ENCODE results near the gene CD63.

The CD63 gene

GRCh38 chr12:55739025-55739378 lies 10.2 kb upstream of the CD63 start:
- no peak for DNase-seq (ENCODE audit: low spot score)

GRCh38 chr12:55738123-55739024 lies 9.6 kb upstream of the CD63 start:
- peak; percentile 96 for DNase-seq (ENCODE audit: low spot score)

DNA sequence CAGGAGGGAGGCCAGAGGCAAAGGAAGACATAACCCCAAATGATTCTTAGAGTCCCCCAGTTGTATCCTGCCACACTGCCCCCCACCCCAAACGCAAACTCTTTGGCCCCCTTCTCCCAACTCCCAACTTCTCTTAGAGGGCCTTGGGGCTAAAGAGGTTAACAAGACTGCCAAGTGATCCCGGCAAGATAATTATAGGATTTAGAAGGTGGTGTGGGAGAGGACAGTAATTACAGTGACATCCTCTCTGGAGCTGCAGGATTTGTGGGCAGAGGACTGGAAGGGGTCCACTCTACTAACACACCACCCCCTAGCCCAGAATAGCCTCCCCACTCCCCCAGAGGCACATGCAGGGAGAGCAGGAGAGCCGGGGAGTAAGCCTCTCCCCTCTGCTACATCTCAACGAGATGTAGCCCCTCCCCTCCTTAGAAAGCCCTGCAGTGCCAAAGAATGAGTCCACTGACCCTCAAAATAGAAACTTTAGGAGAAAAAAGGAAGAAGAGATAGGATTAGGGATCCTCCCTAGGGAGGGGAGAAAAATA lies 8.8 kb upstream of the CD63 start:
- no peak for DNase-seq (ENCODE audit: low spot score)

GRCh38 chr12:55736780-55737580 lies 8.2 kb upstream of the CD63 start:
- peak; percentile 79 for DNase-seq (ENCODE audit: low spot score)

GRCh38 chr12:55736076-55736475 lies 7.3 kb upstream of the CD63 start:
- no peak for DNase-seq (ENCODE audit: low spot score)

DNA sequence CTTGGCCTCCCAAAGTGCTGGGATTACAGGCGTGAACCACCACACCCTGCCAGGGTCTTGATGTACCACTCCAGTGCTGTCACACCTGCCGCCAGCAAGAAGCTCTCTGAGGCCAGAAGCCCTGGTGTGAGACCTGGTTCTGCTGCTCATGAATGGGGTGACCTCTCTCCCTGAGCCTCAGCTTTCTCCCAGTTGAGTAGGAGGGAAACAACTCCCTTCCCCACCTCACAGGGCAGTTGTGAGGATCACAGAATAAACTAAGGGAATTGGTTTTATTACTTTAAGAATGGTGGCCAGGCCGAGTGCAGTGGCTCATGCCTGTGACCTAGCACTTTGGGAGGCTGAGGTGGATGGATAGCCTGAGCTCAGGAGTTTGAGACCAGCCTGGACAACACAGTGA lies 5.8 kb upstream of the CD63 start:
- no peak for DNase-seq (ENCODE audit: low spot score)

DNA sequence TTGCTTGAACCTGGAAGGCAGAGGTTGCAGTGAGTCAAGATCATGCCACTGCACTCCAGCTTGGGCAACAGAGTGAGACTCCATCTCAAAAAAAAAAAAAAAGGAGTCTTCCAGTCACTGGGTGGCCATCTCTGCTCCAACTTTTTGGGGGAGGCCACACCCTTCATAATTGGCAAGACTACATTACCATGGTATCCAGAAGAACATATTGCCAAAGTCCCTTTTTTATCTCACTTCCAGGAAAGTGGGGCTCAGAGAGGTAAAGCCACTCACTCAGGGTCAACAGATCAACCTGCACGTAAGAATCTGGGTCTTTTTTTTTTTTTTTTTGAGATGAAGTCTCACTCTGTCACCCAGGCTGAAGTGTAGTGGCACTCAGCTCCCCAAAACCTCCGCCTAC lies 5.0 kb upstream of the CD63 start:
- DNase-seq (ENCODE audit: low spot score): no peak

DNA sequence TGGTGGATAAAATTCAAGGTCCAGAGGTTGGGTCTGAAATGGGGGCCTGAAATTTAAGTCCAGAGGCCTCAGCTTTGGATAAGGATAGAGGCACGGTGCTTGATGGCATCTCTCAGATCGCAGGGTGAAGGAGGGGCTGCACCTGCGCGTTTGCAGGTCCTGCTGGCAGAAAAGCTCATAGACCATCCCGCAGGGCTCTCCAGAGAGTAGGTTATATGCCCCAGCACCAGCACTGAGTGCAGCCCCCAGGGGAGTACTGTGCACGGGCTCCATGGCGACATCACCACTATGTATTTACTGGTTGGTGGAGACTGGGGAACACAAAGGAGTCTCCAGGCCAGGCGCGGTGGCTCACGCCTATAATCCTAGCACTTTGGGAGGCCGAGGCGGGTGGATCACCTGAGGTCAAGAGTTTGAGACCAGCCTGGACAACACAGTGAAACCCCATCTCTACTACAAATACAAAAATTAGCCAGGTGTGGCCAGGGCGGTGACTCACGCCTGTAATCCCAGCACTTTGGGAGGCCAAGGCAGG lies 4.3 kb upstream of the CD63 start:
- DNase-seq (ENCODE audit: low spot score): no peak

DNA sequence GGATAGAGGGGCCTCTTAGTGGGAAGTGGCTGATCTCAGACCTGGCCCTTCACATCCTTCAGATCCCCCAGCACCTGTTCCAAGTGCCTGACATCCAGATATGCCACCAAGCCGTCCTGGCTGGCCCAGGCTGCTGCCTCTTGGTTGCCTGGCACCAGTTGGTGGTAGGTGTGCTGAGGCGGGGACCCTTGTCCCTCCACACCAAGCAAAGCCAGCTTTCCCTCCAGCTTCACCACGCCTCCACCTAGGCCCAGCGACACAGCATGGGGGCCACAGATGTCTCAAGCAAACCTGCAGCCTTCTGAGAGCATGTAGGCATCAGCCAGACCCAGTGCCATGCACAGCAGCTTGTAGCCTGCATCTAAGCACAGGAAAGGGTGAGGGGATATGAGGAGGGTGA lies 3.5 kb upstream of the CD63 start:
- no peak for DNase-seq (ENCODE audit: low spot score)

GRCh38 chr12:55729819-55730818 lies 1.3 kb upstream of the CD63 start:
- DNase-seq (ENCODE audit: low spot score): peak; percentile 90

- DNase-seq (ENCODE audit: low spot score): no peak
Measured at GRCh38 chr12:55728186-55728938, 447 bp downstream of the CD63 start.

- DNase-seq (ENCODE audit: low spot score): no peak
Measured at GRCh38 chr12:55727643-55728185, 1.1 kb downstream of the CD63 start.

DNA sequence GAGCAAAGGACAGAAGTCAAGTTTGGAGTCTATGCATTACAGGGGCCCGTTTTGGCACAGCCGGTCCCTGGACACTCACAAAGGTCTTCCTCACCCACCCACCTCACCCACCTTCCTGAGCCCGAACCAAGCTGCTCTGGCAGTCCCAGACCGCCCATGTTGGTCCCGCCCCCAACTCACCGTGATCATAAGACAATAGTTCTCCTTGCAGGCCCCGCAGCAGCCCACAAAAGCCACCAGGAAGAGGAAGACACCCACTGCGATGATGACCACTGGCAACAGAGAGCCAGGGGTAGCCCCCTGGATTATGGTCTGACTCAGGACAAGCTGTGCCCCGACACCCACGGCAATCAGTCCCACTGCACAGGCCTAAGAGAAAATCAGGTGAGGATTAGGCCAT lies 1.8 kb downstream of the CD63 start:
- DNase-seq (ENCODE audit: low spot score): no peak

DNA sequence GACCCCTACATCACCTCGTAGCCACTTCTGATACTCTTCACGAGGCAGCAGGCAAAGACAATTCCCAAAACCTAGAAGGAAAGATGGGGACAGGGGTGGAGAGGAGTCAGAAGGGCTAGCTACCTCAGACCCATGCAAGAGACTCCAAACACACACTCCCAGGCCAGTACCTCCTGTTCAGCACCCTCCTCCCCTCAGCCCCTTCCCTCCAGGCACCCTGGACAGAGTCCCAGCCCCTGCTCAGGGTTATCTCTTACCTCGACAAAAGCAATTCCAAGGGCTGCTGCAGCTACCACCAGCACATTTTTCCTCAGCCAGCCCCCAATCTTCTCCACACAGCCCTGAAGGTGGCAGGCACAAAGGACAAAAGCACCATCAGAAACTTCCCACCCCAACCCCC lies 3.3 kb downstream of the CD63 start:
- no peak for DNase-seq (ENCODE audit: low spot score)

DNA sequence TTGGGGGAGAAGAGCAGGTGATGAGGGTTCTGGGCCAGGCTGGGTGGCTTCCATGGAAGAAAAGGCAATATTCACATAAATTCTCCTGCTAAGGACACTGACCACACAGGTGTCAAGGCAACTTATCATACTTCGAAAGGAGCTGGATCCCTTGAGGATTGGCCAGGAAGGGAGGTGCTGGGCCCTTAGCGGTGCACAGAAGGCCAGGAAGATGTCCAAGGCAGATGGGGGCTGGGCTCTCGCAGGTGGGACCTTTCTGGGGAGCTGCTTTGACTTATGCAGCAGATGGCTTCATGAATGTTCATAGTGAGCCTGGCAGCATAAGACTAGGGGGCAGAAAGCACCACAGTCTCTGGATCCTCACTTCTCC lies 3.9 kb downstream of the CD63 start:
- DNase-seq (ENCODE audit: low spot score): no peak

DNA sequence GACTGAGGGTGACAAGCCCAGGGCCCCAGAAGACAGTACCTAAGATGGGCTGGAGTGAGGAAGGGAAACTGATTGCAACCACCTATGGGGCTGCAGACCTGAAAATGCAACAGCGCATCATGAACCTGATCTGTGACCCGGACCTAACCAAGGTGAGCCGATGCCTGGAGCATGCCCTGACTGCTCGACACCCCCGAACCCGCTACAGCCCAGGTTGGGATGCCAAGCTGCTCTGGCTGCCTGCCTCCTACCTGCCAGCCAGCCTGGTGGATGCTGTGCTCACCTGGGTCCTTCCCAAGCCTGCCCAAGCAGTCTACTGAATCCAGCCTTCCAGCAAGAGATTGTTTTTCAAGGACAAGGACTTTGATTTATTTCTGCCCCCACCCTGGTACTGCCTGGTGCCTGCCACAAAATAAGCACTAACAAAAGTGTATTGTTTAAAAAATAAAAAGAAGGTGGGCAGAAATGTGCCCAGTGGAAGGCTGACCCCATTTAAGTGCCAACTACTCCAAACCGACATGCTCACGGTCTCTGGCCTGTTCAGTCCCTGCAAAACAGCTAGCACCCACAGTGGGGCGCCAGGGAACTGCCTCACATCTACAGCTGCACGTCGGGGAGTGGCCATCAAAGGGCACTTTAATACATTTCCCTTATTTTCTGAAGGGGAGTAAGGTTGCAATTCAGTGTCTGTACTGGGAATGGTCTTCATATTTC lies 4.4 kb downstream of the CD63 start:
- DNase-seq (ENCODE audit: low spot score): peak; percentile 78

DNA sequence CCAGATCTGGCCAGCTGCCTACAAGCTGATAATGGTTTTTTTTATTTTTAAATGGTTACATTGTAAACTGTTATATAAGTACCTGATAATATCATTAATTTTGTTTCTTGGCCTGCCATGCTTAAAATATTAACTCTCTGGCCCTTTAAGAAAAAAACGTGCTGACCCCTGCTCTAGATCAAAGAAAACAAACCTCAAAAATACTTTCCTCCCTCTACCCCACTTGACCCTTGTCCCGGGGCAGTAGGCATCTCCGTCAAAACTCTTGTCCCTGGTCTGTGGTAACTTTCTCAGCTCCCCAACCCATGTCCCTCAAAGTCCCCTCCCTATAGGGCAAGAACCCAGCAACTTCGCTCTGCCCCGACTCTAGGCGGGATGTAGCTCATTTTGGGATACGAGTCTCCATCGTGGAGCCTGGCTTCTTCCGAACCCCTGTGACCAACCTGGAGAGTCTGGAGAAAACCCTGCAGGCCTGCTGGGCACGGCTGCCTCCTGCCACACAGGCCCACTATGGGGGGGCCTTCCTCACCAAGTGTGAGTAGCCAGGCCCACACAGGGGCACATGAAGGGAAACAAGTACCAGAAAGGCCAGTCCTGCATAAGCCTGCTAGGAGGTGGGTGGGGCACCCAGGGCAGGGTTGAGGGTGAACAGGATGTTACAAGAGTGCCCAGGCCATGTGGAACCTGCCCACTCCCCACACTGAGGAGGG lies 5.1 kb downstream of the CD63 start:
- DNase-seq (ENCODE audit: low spot score): no peak

DNA sequence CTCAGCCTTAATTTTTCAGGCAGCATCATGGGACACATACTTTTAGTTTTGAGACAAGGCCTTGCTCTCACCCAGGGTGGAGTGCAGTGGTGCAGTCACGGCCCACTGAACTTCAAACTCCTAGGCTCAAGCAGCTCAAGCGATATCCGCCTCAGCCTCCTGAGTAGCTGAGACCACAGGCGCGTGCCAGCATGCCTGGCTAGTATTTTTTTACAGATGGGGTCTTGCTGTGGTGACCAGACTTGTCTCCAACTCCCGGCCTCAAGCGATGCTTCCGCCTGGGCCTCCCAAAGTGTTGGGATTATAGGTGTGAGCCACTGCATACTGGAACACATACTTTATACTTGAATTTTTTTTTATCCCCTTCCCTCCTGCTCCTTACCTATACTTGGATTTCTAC lies 5.9 kb downstream of the CD63 start:
- no peak for DNase-seq (ENCODE audit: low spot score)

DNA sequence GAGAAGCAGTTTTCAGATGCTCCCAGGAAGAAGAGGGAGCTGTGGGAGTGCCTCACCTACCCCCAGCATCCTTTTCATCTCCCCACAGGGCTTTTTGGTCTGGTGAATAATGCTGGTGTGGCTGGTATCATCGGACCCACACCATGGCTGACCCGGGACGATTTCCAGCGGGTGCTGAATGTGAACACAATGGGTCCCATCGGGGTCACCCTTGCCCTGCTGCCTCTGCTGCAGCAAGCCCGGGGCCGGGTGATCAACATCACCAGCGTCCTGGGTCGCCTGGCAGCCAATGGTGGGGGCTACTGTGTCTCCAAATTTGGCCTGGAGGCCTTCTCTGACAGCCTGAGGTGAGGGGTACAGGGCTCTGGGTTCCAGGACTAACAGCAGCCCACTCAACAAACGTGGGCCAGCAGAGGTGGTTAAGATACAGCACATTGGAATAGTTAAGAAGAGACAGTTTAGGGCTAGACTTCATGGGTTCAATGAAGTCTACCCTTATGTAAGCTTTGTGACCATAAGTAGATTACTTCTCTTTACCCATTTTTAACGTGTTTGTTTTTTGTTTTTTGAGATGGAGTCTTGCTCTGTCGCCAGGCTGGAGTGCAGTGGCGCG lies 7.1 kb downstream of the CD63 start:
- DNase-seq (ENCODE audit: low spot score): no peak

All from pons (tissue), 1 donor.